Colonic mucosa (tissue), 4 donors: ENCODE measurements around the gene PLA2G5. TPM values are rescaled to one million over a fixed set of nuclear protein-coding genes. Genes with fewer than 3 reads are reported as not detected.

Source experiments
- DNase-seq: peaks from one replicate; pipeline ENCODE4 v3.0.0-alpha.2; 2020
- H3K27ac ChIP-seq: fragments of 200-600 bp; one replicate; pipeline ENCODE4 v1.8.0; 2021
- H3K27me3 ChIP-seq: fragments of 200-600 bp; one replicate; pipeline ENCODE4 v1.8.0; 2021
- H3K36me3 ChIP-seq: fragments of 200-600 bp; one replicate; pipeline ENCODE4 v1.8.0; 2021
- H3K4me1 ChIP-seq: fragments of 200-600 bp; one replicate; pipeline ENCODE4 v1.8.0; 2021; ENCODE audit warnings: mild to moderate bottlenecking
- H3K4me3 ChIP-seq: fragments of 200-600 bp; one replicate; pipeline ENCODE4 v1.8.0; 2021
- H3K9ac ChIP-seq, 2 donors: one replicate each; pipeline ENCODE4 v1.7.0; 2013; ENCODE audit warnings: control low read depth in 2 of 2, low read depth in 2 of 2, low read length in 2 of 2
- H3K9me3 ChIP-seq: fragments of 200-600 bp; one replicate; pipeline ENCODE4 v1.8.0; 2021
- CTCF ChIP-seq: fragments of 200-600 bp; IDR thresholded peaks from one replicate; pipeline ENCODE4 v1.8.0; 2022; ENCODE audit warnings: antibody characterized with exemption, mild to moderate bottlenecking
- intact Hi-C: fragments of 100-400 bp; cut with DNase I; formaldehyde crosslinking; loops from one replicate; pipeline ENCODE4 v1.14.1; 2022
- total RNA-seq, 2 donors: library from RNA; stranded (reverse); fragmentation: NEBNext Ultra II Directional in 1 of 2; extraction: Animal tissue kit (Norgen Biotek cat#: 25700) in 1 of 2; gene quantifications; one replicate each; pipeline ENCODE4 v1.2.1, GENCODE V29; 2021
- donor health status: healthy.
- donor health status: DM: no; HTN: no; CAD: no.
- donor health status: DM: no; HTN: no; CAD: no.

Gene PLA2G5
- total RNA-seq, 2 donors from 2014 or later, result 1.8 TPM; not detected in 1

GRCh38 chr1:20099533-20099932, 29.5 kb downstream of the PLA2G5 start:
- DNase-seq, result no peak
- no peak overlapping the region for H3K9ac ChIP-seq
- H3K4me3 ChIP-seq, result no peak overlapping the region
- no peak for TF ChIP-seq CTCF
- no peaks in the 10 kb centered on the region for H3K36me3 ChIP-seq
- H3K9me3 ChIP-seq, result no peaks in the 10 kb centered on the region
- intact Hi-C loops, result no loop called here
- H3K27me3 ChIP-seq, result no peaks in the 10 kb centered on the region
- no peak overlapping the region for H3K27ac ChIP-seq
- no peaks in the 10 kb centered on the region for H3K4me1 ChIP-seq

- Histone ChIP-seq H3K4me1 (no peaks in the 10 kb centered on the region), H3K27me3 (no peaks in the 10 kb centered on the region), H3K36me3 (no peaks in the 10 kb centered on the region), H3K4me3 (no peak overlapping the region), H3K27ac (no peak overlapping the region), H3K9me3 (no peaks in the 10 kb centered on the region), H3K9ac (no peak overlapping the region)
- DNase-seq, result peak; percentile 49
- peak; percentile 83 for TF ChIP-seq CTCF
- intact Hi-C loops, result loop anchor here (5.0 kb wide), 1 partner anchor 52 kb away; no protein-coding TSS in a partner anchor
These were observed 30.8 kb downstream of the PLA2G5 start for GRCh38 chr1:20100632-20101355.

- no peak overlapping the region for H3K4me3 ChIP-seq
- TF ChIP-seq CTCF, result no peak
- no peak overlapping the region for H3K9ac ChIP-seq
- no peak overlapping the region for H3K27ac ChIP-seq
- intact Hi-C loops, result loop anchor here (5.0 kb wide), 1 partner anchor 49 kb away; no protein-coding TSS in a partner anchor
- no peaks in the 10 kb centered on the region for H3K4me1 ChIP-seq
- no peaks in the 10 kb centered on the region for H3K27me3 ChIP-seq
- no peaks in the 10 kb centered on the region for H3K36me3 ChIP-seq
- H3K9me3 ChIP-seq, result no peaks in the 10 kb centered on the region
- no peak for DNase-seq
These were observed 32.9 kb downstream of the PLA2G5 start for GRCh38 chr1:20102875-20103274.

- TF ChIP-seq CTCF, result no peak
- no peak overlapping the region for H3K4me3 ChIP-seq
- H3K9me3 ChIP-seq, result no peaks in the 10 kb centered on the region
- no peaks in the 10 kb centered on the region for H3K4me1 ChIP-seq
- intact Hi-C loops, result no loop called here
- no peak overlapping the region for H3K9ac ChIP-seq
- no peaks in the 10 kb centered on the region for H3K36me3 ChIP-seq
- no peaks in the 10 kb centered on the region for H3K27me3 ChIP-seq
- no peak for DNase-seq
- no peak overlapping the region for H3K27ac ChIP-seq
These were observed 35.9 kb downstream of the PLA2G5 start for GRCh38 chr1:20105856-20106255.

GRCh38 chr1:20107351-20107750, 37.4 kb downstream of the PLA2G5 start:
- Histone ChIP-seq H3K9ac (no peak overlapping the region), H3K27ac (no peak overlapping the region), H3K36me3 (no peaks in the 10 kb centered on the region), H3K9me3 (no peaks in the 10 kb centered on the region), H3K4me3 (no peak overlapping the region), H3K27me3 (no peaks in the 10 kb centered on the region), H3K4me1 (no peaks in the 10 kb centered on the region)
- DNase-seq, result no peak
- no peak for TF ChIP-seq CTCF
- intact Hi-C loops, result no loop called here
